ENCODE data around the gene DNMT3L.
A peak's percentile ranks its signal among the peaks of the same experiment; 100 is the strongest.
"Not testable (repeated sequence)": the region's sequence is repeated elsewhere in the genome, so short reads cannot be mapped to it uniquely, and the experiment has no call there.

The DNMT3L gene

DNA sequence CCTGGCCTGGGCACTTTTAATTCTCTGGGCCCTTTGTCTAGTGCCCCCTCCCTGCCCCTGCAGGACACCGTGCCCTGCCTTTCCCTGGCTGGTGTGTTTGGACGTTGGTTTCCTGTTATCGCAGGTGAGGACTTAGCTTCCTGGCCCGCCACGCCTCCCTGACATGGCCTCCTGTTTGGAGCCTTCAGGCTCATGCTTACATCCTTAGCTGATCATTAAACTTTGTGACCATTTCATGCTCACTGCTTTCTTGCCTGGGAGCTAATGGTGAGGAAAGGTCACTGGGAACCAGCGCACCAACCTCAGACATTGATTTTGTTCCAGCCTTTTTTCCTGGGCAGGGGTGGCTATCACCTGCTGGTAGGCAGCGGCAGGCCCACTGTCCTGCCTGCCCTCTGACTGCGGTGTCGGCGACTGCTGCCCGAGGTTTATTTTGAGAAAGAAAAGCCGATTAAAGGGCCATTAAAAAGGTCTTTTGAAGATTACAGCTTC, 41.8 kb upstream of the DNMT3L start:
- no peak overlapping the region for H3K4me3 ChIP-seq (ENCODE audit: low read depth, low read length)
- DNase-seq (ENCODE audit: low read depth): no peak
- TF ChIP-seq, protein P1, sequence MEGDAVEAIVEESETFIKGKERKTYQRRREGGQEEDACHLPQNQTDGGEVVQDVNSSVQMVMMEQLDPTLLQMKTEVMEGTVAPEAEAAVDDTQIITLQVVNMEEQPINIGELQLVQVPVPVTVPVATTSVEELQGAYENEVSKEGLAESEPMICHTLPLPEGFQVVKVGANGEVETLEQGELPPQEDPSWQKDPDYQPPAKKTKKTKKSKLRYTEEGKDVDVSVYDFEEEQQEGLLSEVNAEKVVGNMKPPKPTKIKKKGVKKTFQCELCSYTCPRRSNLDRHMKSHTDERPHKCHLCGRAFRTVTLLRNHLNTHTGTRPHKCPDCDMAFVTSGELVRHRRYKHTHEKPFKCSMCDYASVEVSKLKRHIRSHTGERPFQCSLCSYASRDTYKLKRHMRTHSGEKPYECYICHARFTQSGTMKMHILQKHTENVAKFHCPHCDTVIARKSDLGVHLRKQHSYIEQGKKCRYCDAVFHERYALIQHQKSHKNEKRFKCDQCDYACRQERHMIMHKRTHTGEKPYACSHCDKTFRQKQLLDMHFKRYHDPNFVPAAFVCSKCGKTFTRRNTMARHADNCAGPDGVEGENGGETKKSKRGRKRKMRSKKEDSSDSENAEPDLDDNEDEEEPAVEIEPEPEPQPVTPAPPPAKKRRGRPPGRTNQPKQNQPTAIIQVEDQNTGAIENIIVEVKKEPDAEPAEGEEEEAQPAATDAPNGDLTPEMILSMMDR (IDR thresholded peaks at IDR 0.05; ENCODE audit: control insufficient read depth, extremely low read depth, insufficient read depth): no peak

DNA sequence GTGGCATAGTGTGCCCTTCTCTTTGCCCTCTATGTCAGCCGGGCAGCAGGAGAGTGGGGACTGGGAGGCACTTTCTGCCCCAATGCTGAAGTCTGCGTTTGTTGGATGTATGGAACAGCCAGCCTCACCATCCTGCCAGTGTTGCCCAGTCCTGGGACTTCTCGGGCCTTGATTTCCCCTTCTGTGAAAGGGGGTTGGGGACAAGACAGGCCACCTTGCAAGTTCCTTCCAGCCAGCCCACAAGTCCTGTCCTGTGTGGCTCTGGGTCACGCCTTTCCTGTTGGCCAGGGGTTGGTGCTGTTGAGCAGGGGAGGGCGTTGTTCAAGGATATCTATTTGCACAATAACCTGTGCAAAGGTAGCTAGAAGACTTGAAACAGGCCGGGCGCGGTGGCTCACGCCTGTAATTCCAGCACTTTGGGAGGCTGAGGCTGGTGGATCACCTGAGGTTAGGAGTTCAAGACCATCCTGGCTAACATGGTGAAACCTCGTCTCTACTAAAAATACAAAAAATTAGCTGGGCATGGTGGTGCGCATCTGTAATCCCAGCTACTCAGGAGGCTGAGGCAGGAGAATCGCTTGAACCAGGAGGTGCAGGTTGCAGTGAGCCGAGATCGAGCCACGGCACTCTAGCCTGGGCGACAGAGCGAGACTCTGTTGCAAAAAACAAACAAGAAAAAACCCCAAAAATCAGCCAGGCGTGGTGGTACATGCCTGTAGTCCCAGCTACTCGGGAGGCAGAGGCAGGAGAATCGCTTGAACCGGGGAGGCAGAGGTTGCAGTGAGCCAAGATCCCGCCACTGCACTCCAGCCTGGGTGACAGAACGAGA, 41.1 kb upstream of the DNMT3L start:
- H3K4me3 ChIP-seq (ENCODE audit: low read depth, low read length); DNase-seq (ENCODE audit: low read depth): not testable (repeated sequence)
- TF ChIP-seq, protein P1 (IDR thresholded peaks at IDR 0.05; ENCODE audit: control insufficient read depth, extremely low read depth, insufficient read depth): peak; percentile 46

DNA sequence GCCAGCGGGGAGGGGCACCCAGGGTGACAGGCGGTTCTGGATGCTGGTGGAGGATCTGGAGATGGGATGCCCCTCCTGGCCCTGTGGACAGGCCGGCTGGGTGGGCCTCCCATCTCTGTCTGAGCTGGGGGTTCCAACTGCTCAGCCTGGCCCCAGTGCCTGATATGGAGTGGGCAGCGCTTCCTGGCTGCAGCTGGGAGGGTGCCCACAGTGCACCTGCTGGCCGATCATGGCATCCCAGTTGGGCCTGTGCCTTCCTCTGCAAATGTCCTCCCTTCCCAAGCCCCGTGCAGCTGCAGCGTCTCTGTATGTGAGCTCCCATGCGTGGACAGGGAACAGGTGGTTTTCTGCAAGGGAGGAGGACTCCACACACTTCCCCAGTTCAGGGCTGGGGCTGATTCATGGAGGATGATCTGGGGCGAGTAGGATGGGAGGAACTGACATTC, 40.3 kb upstream of the DNMT3L start:
- no peak for DNase-seq (ENCODE audit: low read depth)
- peak overlapping the region; percentile 73 for H3K4me3 ChIP-seq (ENCODE audit: low read depth, low read length)
- TF ChIP-seq, protein P1 (IDR thresholded peaks at IDR 0.05; ENCODE audit: control insufficient read depth, extremely low read depth, insufficient read depth): 0 out of 2 replicates have a peak, but pooled peaks have one; percentile 12

DNA sequence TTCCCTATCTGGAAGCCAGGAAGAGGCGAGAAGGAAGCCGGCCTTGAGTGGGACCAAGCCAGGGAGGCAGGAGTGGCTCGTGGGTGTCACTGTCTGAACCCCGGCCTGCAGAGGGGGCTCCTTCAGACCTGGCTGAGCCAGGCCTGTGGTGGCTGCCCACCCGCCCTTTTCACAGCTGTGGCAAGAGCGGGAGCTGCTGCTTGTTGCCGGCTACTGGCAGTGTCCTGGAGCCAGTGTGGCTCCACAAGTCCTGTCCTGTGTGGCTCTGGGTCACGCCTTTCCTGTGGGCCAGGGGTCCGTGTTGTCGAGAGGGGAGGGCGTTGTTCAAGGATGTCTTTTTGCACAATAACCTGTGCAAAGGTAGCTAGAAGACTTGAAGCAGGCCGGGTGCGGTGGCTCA, 39.4 kb upstream of the DNMT3L start:
- no peak for DNase-seq (ENCODE audit: low read depth)
- TF ChIP-seq, protein P1 (IDR thresholded peaks at IDR 0.05; ENCODE audit: control insufficient read depth, extremely low read depth, insufficient read depth): no peak
- H3K4me3 ChIP-seq (ENCODE audit: low read depth, low read length): peak overlapping the region; percentile 73

DNA sequence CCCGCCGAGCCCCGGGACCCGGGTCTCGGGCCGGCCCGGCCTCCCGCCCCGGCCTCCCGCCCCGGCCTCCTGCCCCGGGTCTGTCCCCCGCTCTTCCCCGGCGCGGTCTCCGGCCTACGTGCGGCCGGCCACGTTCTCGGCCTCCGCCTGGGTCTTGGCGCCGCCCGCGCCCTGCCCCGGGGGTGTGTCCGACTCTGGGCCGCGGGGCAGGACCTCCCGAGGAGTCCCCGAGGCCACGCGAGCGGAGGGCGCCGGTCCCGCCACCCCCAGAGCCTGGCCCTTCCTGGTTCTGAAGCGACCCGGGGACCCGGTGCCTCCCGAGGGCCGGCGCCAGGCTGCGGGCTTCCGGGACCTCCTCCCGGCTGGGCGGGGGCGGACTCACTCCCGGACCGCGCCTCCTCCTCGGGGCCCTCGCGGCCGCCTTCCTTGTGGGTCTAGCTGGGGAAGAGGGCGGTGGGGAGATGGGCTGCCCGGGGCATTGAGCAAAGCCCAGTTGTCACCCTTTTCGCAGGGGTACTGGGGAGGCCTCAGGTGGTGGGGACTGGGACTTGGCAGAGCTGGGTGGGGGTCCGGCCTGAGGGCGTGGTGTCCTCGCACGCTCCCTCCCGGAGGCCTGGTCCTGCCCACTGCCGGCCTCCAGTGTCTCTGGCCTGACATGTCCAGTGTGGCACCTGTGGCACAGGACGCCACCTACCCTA, 38.7 kb upstream of the DNMT3L start:
- TF ChIP-seq, protein P1 (IDR thresholded peaks at IDR 0.05; ENCODE audit: control insufficient read depth, extremely low read depth, insufficient read depth): peak; percentile 11; the same call in 1 of the 2 replicates
- H3K4me3 ChIP-seq (ENCODE audit: low read depth, low read length): peak overlapping the region; percentile 73
- no peak for DNase-seq (ENCODE audit: low read depth)

DNA sequence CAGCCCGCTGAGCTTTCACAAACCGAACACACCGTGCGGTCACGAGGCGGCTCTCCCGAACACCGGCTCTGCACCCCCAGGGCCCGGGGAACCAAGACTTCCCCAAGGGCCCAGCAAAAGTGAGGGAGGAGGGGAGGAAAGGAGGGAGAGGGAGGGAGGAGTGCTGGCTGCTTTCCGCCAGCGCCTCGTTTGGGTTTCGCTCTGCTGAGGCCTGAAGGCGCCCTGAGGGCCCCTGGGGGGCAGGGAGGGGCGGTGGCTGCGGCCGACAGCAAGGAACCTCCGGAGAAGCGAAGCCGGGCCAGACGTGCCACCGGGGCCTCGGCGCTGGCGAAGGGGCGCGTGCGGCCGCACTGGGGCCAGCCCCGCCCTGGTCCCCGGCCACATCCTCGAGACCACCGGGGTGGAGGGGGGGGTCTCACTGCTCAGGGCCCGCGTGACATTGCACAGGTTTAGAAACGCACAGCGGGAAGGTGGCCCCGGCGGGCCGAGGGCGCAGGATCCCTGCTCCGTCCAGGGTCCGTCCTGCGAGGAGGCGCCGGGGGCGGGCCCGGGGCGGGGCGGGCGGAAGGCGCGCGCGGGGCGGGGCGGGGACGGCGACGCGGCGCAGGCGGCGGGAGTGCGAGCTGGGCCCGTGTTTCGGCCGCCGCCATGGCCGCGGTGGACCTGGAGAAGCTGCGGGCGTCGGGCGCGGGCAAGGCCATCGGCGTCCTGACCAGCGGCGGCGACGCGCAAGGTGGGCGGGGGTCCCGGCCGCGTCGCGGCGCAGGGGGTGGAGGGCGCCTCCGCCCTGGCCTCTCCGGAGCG, 38.0 kb upstream of the DNMT3L start, which contains the start of gene PFKL:
TSS of gene PFKL (plus strand) at position 596 of the 804 bp plus-strand sequence. CDS start at position 649, 53 bp downstream.
- TF ChIP-seq, protein P1 (IDR thresholded peaks at IDR 0.05; ENCODE audit: control insufficient read depth, extremely low read depth, insufficient read depth): no peak
- DNase-seq (ENCODE audit: low read depth): no peak
- peak within 1 kb of the TSS; percentile 73 for H3K4me3 ChIP-seq (ENCODE audit: low read depth, low read length)

Data from LNCaP clone FGC (cell line).